Psoas muscle (tissue), 8 donors: ENCODE results near the gene CTNNA1. TPM values are rescaled to one million over a fixed set of nuclear protein-coding genes. Genes with fewer than 3 reads are reported as not detected.

ENCODE experiments used
- ATAC-seq, 4 donors: fragments of 200-7000 bp; cut with Tn5 transposase; one replicate each; pipeline ENCODE4 v1.9.1; 2020; ENCODE audit warnings: moderate library complexity in 3 of 4, mild to moderate bottlenecking in 2 of 4
- DNase-seq, 2 donors: peaks; one replicate each; pipeline ENCODE4 v3.0.0-alpha.2; 2020
- H3K27ac ChIP-seq: fragments of 200-600 bp; one replicate; pipeline ENCODE4 v1.8.0; 2022
- H3K27me3 ChIP-seq, 3 donors: fragments of 200-600 bp in 1 of 3; one replicate each; pipeline versions ENCODE4 v1.6.1 to v1.8.0; 2013 to 2022; ENCODE audit warnings: low read length in 2 of 3, mild to moderate bottlenecking in 2 of 3, moderate library complexity in 1 of 3; ENCODE audit not compliant: insufficient read depth in 3 of 3
- H3K36me3 ChIP-seq, 2 donors: fragments of 200-600 bp in 1 of 2; one replicate each; pipeline versions ENCODE4 v1.6.1 to v1.8.0; 2013 to 2022; ENCODE audit warnings: low read depth in 1 of 2, mild to moderate bottlenecking in 1 of 2, moderate library complexity in 1 of 2; ENCODE audit not compliant: insufficient read depth in 1 of 2
- H3K4me1 ChIP-seq: fragments of 200-600 bp; one replicate; pipeline ENCODE4 v1.8.0; 2022
- H3K4me3 ChIP-seq: fragments of 200-600 bp; one replicate; pipeline ENCODE4 v1.8.0; 2022; ENCODE audit warnings: mild to moderate bottlenecking
- H3K9me3 ChIP-seq: fragments of 200-600 bp; one replicate; pipeline ENCODE4 v1.8.0; 2022
- WGBS, 3 donors: extraction: QIAGEN DNeasy Blood & Tissue Kit; methylation state at CpG; one replicate each; pipeline versions ENCODE4 v1.1.6 to v1.1.7; 2013; 5-methylcytosine and 5-hydroxymethylcytosine counted together
- intact Hi-C, 2 donors: fragments of 100-400 bp; cut with DNase I; formaldehyde crosslinking; loops; one replicate each; pipeline versions ENCODE4 v1.11.0 to v1.14.2; 2022
- polyA plus RNA-seq, 3 donors: library from polyadenylated mRNA; stranded (reverse); fragments of 200-250 nt; gene quantifications; one replicate each; pipeline ENCODE4 v1.2.3, GENCODE V29; 2013
- total RNA-seq, 4 donors: library from RNA; stranded (reverse); fragmentation: NEBNext Ultra II Directional in 2 of 4; extraction: Animal tissue kit (Norgen Biotek cat#: 25700) in 2 of 4; gene quantifications; one replicate each; pipeline versions ENCODE4 v1.2.1 to v1.2.4, GENCODE V29; 2021 to 2023
- TF ChIP-seq, protein P1 (sequence below): fragments of 200-600 bp; IDR thresholded peaks from one replicate; pipeline ENCODE4 v1.8.0; 2022; ENCODE audit warnings: antibody characterized with exemption
- donor health status: healthy with polysubstance abuse.
- donor health status: DM: no; HTN: no; CAD: no; lungs with moderate emphysema.
- donor health status: Bipolar disorder and iron deficiency.
- donor health status: healthy.
- donor health status: DM: yes; HTN: yes; CAD: no.
- donor health status: DM: no; HTN: no; CAD: no.
- donor health status: DM: no; HTN: no; CAD: no.
- donor health status: DM: yes; HTN: yes; CAD: no.

The CTNNA1 gene
- total and polyA plus RNA-seq, 7 donors: 58.8 to 162 (median 99.3) TPM

DNA sequence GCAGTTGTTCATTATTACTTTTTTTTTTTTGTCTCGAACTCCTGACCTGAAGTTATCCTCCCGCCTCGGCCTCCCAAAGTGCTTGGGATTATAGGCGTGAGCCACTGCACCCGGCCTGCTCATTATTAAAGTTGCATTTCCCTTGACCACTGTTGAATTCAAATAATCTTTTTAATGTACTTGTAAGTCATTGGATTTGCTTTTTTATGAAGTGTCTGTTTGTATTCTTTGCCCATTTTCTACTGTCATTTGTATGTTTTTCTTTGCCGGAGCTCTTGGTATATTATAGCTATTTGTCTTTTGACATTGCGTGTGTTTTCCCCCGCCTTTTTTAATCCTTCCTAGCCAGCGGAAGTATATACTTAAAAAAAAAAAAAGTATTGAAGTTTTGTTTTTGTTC is 99.9 kb downstream of the CTNNA1 start:
- intact Hi-C loops: no loop called here
- Histone ChIP-seq H3K4me1 (peaks cover 5% of the 10 kb centered on the region), H3K9me3 (no peaks in the 10 kb centered on the region), H3K4me3 (no peak overlapping the region), H3K36me3 (no peaks in the 10 kb centered on the region), H3K27me3 (no peaks in the 10 kb centered on the region), H3K27ac (no peak overlapping the region)
- DNase-seq: no peak
- WGBS, 3 donors: 74 to 81% (median 75%) methylated on average over 9 of the region's 9 CpGs
- TF ChIP-seq, protein P1, sequence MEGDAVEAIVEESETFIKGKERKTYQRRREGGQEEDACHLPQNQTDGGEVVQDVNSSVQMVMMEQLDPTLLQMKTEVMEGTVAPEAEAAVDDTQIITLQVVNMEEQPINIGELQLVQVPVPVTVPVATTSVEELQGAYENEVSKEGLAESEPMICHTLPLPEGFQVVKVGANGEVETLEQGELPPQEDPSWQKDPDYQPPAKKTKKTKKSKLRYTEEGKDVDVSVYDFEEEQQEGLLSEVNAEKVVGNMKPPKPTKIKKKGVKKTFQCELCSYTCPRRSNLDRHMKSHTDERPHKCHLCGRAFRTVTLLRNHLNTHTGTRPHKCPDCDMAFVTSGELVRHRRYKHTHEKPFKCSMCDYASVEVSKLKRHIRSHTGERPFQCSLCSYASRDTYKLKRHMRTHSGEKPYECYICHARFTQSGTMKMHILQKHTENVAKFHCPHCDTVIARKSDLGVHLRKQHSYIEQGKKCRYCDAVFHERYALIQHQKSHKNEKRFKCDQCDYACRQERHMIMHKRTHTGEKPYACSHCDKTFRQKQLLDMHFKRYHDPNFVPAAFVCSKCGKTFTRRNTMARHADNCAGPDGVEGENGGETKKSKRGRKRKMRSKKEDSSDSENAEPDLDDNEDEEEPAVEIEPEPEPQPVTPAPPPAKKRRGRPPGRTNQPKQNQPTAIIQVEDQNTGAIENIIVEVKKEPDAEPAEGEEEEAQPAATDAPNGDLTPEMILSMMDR: no peak
- no peak for ATAC-seq

DNA sequence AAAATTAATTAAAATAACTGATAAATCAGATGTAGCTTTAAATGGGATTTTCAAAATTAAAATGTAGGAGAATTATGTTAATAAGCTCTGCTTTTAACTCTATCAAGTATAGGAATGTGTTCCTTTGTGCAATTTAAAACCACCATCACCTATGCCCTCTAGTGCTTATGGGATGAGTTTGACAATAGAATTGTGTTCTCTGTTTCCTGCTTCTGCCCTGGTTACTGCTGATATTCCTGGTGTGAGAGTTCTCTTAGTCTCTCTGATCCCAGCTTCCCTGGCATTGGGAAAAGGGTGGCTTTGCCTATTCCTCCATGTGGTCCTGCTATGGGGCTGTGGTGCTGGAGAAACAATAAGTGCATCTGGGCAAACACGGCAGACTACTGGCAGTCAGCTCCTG is 113.8 kb downstream of the CTNNA1 start:
- H3K27ac ChIP-seq: no peak overlapping the region
- H3K4me1 ChIP-seq: peaks cover 24% of the 10 kb centered on the region
- peaks cover 13% of the 10 kb centered on the region for H3K9me3 ChIP-seq
- no peaks in the 10 kb centered on the region for H3K27me3 ChIP-seq
- 69 to 86% (median 79%) methylated on average over 1 of the region's 1 CpG for WGBS, 3 donors
- intact Hi-C loops: no loop called here
- no peaks in the 10 kb centered on the region for H3K36me3 ChIP-seq
- TF ChIP-seq, protein P1: no peak
- DNase-seq: no peak
- no peak for ATAC-seq
- H3K4me3 ChIP-seq: no peak overlapping the region

DNA sequence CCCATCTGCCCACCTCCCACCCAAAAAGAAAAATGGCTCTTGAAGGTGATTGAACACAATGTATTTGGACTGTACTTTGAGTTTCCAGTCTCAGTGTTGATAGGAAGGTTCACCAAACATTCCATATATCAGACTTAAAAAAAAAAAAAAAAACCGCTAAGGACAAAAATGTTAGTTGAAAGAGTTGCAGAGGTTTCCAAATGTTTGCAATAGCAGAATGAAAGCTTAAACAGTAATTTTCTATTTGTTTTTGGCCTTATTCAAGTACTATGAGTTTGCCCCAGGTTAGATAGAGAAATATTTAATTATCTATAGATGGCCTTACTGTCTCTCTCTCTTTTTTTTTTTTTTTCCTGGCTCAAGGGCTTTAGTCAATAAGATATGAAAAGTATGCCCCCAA is 115.8 kb downstream of the CTNNA1 start:
- Histone ChIP-seq H3K27ac (no peak overlapping the region), H3K4me3 (no peak overlapping the region), H3K36me3 (no peaks in the 10 kb centered on the region), H3K4me1 (peaks cover 41% of the 10 kb centered on the region), H3K9me3 (no peaks in the 10 kb centered on the region), H3K27me3 (no peaks in the 10 kb centered on the region)
- no peak for ATAC-seq
- intact Hi-C loops: no loop called here
- WGBS, 3 donors: 91 to 98% (median 96%) methylated on average over 1 of the region's 1 CpG
- DNase-seq: no peak
- TF ChIP-seq, protein P1: no peak

DNA sequence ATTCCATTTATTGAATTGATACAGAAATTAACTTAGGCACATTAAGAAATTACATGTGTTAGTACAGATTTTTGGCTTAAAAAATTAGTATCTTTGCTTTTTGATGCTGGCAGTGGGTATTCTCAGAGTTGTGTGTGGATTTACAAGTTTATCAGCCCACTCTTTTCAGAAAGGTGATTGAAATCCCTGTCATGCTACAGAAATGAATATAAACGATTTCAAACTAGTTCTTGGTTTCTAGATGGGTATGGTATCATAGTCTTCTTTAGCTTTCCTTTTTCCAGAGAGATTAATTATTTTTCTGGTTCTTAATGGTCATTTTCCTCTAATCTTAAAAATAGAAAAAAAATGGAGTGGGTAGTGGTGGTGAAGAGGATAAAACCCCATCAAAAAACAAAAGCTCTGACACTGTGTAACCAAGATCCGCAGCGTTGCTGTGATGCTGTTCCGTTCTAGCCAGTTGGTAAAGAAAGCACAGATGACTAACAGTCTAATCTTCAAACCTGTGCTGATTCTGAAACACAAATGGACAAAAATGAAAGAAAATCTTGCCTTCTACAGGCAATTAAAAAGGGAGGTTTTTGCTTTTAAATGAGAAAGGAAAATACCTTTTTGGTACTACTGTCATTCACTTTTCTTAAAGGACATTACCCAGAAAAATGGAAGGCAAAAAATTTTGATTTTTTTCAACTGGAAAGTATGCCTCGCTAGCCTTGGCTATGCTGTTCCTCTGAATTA is 116.7 kb downstream of the CTNNA1 start:
- 46 to 72% (median 56%) methylated on average over 5 of the region's 5 CpGs for WGBS, 3 donors
- peaks cover 41% of the 10 kb centered on the region for H3K4me1 ChIP-seq
- DNase-seq: no peak
- H3K36me3 ChIP-seq: no peaks in the 10 kb centered on the region
- no peaks in the 10 kb centered on the region for H3K9me3 ChIP-seq
- TF ChIP-seq, protein P1: no peak
- H3K27ac ChIP-seq: no peak overlapping the region
- H3K4me3 ChIP-seq: no peak overlapping the region
- no peaks in the 10 kb centered on the region for H3K27me3 ChIP-seq
- intact Hi-C loops: loop anchor here in 1 of 2 donors (10.0 kb wide), 1 partner anchor 395 kb away; no protein-coding TSS in a partner anchor
- ATAC-seq: peak in 2 of 4 donors; percentile 44 to 50
